OCI-LY1 (cell line): ENCODE measurements around the gene MCU.
"Not testable (repeated sequence)": the region's sequence is repeated elsewhere in the genome, so short reads cannot be mapped to it uniquely, and the experiment has no call there.

Experiments used
- H2AFZ ChIP-seq: fragments of 200-600 bp; sonication (generic), shearing (Covaris generic); 2 replicates; pipeline ENCODE4 v1.6.0; 2014; ENCODE audit warnings: antibody characterized with exemption, mild to moderate bottlenecking, low read length
- H3F3A ChIP-seq: fragments of 200-600 bp; sonication (generic), shearing (Covaris generic); 2 replicates; pipeline ENCODE4 v1.6.0; 2014; ENCODE audit warnings: mild to moderate bottlenecking, antibody characterized with exemption, low read length, moderate library complexity; ENCODE audit not compliant: insufficient read depth
- H3K27ac ChIP-seq: fragments of 200-600 bp; sonication (generic); 2 replicates; pipeline ENCODE4 v1.5.1; 2014; ENCODE audit warnings: low read length, mixed run types, mild to moderate bottlenecking, low read depth; ENCODE audit not compliant: poor library complexity, severe bottlenecking
- H3K27me3 ChIP-seq: fragments of 200-600 bp; sonication (generic); 2 replicates; pipeline ENCODE4 v1.6.0; 2014; ENCODE audit warnings: antibody characterized with exemption, mild to moderate bottlenecking, low read length, moderate library complexity; ENCODE audit not compliant: insufficient read depth
- H3K36me3 ChIP-seq: fragments of 200-600 bp; sonication (generic); 2 replicates; pipeline ENCODE4 v1.6.1; 2014; ENCODE audit warnings: mild to moderate bottlenecking, antibody characterized with exemption, low read length, moderate library complexity, mixed read lengths; ENCODE audit not compliant: insufficient read depth
- H3K4me1 ChIP-seq: fragments of 200-600 bp; sonication (generic); 2 replicates; pipeline ENCODE4 v1.5.1; 2014; ENCODE audit warnings: mild to moderate bottlenecking, low read length, moderate library complexity; ENCODE audit not compliant: insufficient read depth, severe bottlenecking
- H3K4me2 ChIP-seq: fragments of 200-600 bp; sonication (generic), shearing (Covaris generic); 2 replicates; pipeline ENCODE4 v1.6.1; 2014; ENCODE audit warnings: low read length
- H3K4me3 ChIP-seq: fragments of 200-600 bp; sonication (generic); 2 replicates; pipeline ENCODE4 v1.5.1; 2014; ENCODE audit warnings: low read length, low read depth, mild to moderate bottlenecking, mixed read lengths; ENCODE audit not compliant: poor library complexity, severe bottlenecking
- H3K79me2 ChIP-seq: fragments of 200-600 bp; shearing (Covaris generic); 2 replicates; pipeline ENCODE4 v1.6.1; 2016; ENCODE audit warnings: mixed run types, low read length, mixed read lengths; ENCODE audit not compliant: insufficient read depth
- H3K9ac ChIP-seq: fragments of 200-600 bp; sonication (generic), shearing (Covaris generic); 2 replicates; pipeline ENCODE4 v1.6.1; 2014; ENCODE audit warnings: mild to moderate bottlenecking, low read length, mixed read lengths
- H3K9me2 ChIP-seq: fragments of 200-600 bp; sonication (generic), shearing (Covaris generic); 2 replicates; pipeline ENCODE4 v1.6.1; 2014; ENCODE audit warnings: low read depth, mild to moderate bottlenecking, low read length, mixed read lengths
- H3K9me3 ChIP-seq: fragments of 200-600 bp; shearing (Covaris generic); 2 replicates; pipeline ENCODE4 v1.6.1; 2014; ENCODE audit warnings: low read length, mixed read lengths
- H4K20me1 ChIP-seq: fragments of 200-600 bp; sonication (generic), shearing (Covaris generic); 2 replicates; pipeline ENCODE4 v1.6.0; 2016; ENCODE audit warnings: mild to moderate bottlenecking, low read length; ENCODE audit not compliant: insufficient read depth
- CTCF ChIP-seq: fragments of 200-600 bp; sonication (generic), shearing (Covaris generic); IDR thresholded peaks from 2 replicates; pipeline ENCODE4 v1.5.1; 2017; ENCODE audit warnings: mild to moderate bottlenecking, antibody characterized with exemption, low read length, moderate library complexity, mixed read lengths
- EZH2 ChIP-seq: fragments of 200-600 bp; sonication (generic), shearing (Covaris generic); IDR thresholded peaks from 2 replicates; pipeline ENCODE4 v1.8.0; 2017; ENCODE audit warnings: borderline replicate concordance, mixed run types, mild to moderate bottlenecking, antibody characterized with exemption, low read length, moderate library complexity, mixed read lengths

The MCU gene

DNA sequence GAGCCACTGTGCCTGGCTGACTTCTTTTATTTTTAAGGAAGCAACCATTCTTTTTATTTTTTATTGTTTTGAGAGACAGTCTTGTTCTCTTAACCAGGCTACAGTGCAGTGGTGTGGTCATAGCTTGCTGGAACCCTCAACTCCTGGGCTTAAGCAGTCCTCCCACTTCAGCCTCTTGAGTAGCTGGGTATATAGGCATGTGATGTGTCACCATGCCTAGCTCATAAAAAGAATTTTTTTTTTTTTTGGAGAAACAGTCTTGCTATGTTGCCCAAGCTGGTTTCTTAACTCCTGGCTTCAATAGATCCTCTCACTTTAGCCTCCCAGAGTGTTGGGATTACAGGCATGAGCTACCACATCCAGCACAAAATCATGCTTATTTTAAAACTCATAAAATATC, 5.8 kb downstream of the MCU start:
- Histone ChIP-seq H3K79me2 (peaks cover 60% of the 10 kb centered on the region), H4K20me1 (no peaks in the 10 kb centered on the region)

DNA sequence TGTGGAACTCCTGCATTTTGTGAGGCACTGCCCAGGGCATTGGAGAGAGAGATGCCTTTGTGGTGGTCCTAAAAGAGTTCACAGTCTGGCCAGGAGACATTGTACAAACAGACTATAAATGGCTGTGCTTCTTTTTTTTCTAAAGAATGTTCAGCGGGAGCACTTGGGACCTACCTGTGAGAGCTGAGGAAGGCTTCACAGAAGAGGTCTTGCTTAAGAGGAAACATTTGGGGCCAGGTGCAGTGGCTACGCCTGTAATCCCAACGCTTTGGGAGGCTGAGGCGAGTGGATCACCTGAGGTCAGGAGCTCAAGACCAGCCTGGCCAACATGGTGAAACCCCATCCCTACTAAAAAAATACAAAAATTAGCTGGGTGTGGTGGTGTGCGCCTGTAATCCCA, 10.5 kb downstream of the MCU start:
- not testable (repeated sequence) for H3K27me3 ChIP-seq, H3K4me3 ChIP-seq, H3K27ac ChIP-seq, H3K9me3 ChIP-seq, H3K9ac ChIP-seq, H4K20me1 ChIP-seq, H3K36me3 ChIP-seq, H2AFZ ChIP-seq, H3F3A ChIP-seq, H3K4me2 ChIP-seq, H3K9me2 ChIP-seq, H3K4me1 ChIP-seq
- peaks cover 51% of the 10 kb centered on the region for H3K79me2 ChIP-seq

More for the DNA sequence above, 5.8 kb downstream of the MCU start:
- no peaks in the 10 kb centered on the region; the same call in 1 of the 2 replicates for H3F3A ChIP-seq
- TF ChIP-seq EZH2 (no peak), CTCF (no peak)
- no peak overlapping the region for H3K4me2 ChIP-seq
- peaks cover 27% of the 10 kb centered on the region for H3K4me1 ChIP-seq
- no peaks in the 10 kb centered on the region for H3K36me3 ChIP-seq
- no peak overlapping the region for H3K4me3 ChIP-seq
- H3K9me2 ChIP-seq, result no peaks in the 10 kb centered on the region
- no peaks in the 10 kb centered on the region for H3K27me3 ChIP-seq
- H3K9me3 ChIP-seq, result no peaks in the 10 kb centered on the region
- no peak overlapping the region for H3K27ac ChIP-seq
- H2AFZ ChIP-seq, result no peak overlapping the region
- no peak overlapping the region for H3K9ac ChIP-seq

- Histone ChIP-seq H3K4me3 (no peak overlapping the region), H3K9ac (no peak overlapping the region), H3K9me3 (no peaks in the 10 kb centered on the region), H3F3A (no peaks in the 10 kb centered on the region; the same call in 1 of the 2 replicates), H3K79me2 (peaks cover 51% of the 10 kb centered on the region), H3K4me1 (no peaks in the 10 kb centered on the region), H3K36me3 (no peaks in the 10 kb centered on the region), H4K20me1 (no peaks in the 10 kb centered on the region), H2AFZ (no peak overlapping the region), H3K4me2 (no peak overlapping the region), H3K9me2 (no peaks in the 10 kb centered on the region), H3K27me3 (no peaks in the 10 kb centered on the region), H3K27ac (no peak overlapping the region)
- TF ChIP-seq CTCF (no peak), EZH2 (no peak)
These were observed 11.1 kb downstream of the MCU start for GRCh38 chr10:72702868-72703581.

GRCh38 chr10:72704117-72704516, 12.2 kb downstream of the MCU start:
- Histone ChIP-seq H3K4me3 (no peak overlapping the region), H3K27me3 (no peaks in the 10 kb centered on the region), H3K4me2 (no peak overlapping the region), H3K36me3 (no peaks in the 10 kb centered on the region), H2AFZ (no peak overlapping the region), H4K20me1 (no peaks in the 10 kb centered on the region), H3K9me2 (no peaks in the 10 kb centered on the region), H3F3A (no peaks in the 10 kb centered on the region; the same call in 1 of the 2 replicates), H3K4me1 (no peaks in the 10 kb centered on the region), H3K79me2 (peaks cover 57% of the 10 kb centered on the region), H3K9ac (no peak overlapping the region), H3K9me3 (no peaks in the 10 kb centered on the region), H3K27ac (no peak overlapping the region)
- no peak for TF ChIP-seq EZH2
- TF ChIP-seq CTCF, result no peak
